SU-DHL-6 (cell line): ENCODE measurements around the gene SC5D.

Experiments
- H2AFZ ChIP-seq: fragments of 200-600 bp; sonication (generic); 2 replicates; pipeline ENCODE4 v1.6.1; 2014; ENCODE audit warnings: low read depth, mild to moderate bottlenecking, moderate library complexity, mixed read lengths, antibody characterized with exemption, low read length; ENCODE audit not compliant: severe bottlenecking
- H3F3A ChIP-seq: fragments of 200-600 bp; shearing (Covaris generic); 2 replicates; pipeline ENCODE4 v1.6.0; 2016; ENCODE audit warnings: antibody characterized with exemption, mild to moderate bottlenecking; ENCODE audit not compliant: insufficient read depth
- H3K27ac ChIP-seq: fragments of 200-600 bp; sonication (generic); 2 replicates; pipeline ENCODE4 v1.5.1; 2016; ENCODE audit warnings: low read depth, mild to moderate bottlenecking, low read length, moderate library complexity, mixed read lengths
- H3K27me3 ChIP-seq: fragments of 200-600 bp; sonication (generic), shearing (Covaris generic); 2 replicates; pipeline ENCODE4 v1.6.0; 2014; ENCODE audit warnings: mild to moderate bottlenecking, low read length
- H3K36me3 ChIP-seq: fragments of 200-600 bp; sonication (generic); 2 replicates; pipeline ENCODE4 v1.6.1; 2014; ENCODE audit warnings: mild to moderate bottlenecking, low read length, mixed read lengths
- H3K4me2 ChIP-seq: fragments of 300-600, 200-600 bp; shearing (Covaris generic), sonication (generic); 2 replicates; pipeline ENCODE4 v1.6.0; 2014; ENCODE audit warnings: low read length, low read depth, mild to moderate bottlenecking; ENCODE audit not compliant: poor library complexity, severe bottlenecking
- H3K4me3 ChIP-seq: fragments of 200-600 bp; sonication (generic); 2 replicates; pipeline ENCODE4 v1.5.1; 2014; ENCODE audit warnings: antibody characterized with exemption, low read length, mild to moderate bottlenecking, mixed read lengths; ENCODE audit not compliant: insufficient read depth, poor library complexity, severe bottlenecking
- H3K79me2 ChIP-seq: fragments of 200-600 bp; sonication (generic); 2 replicates; pipeline ENCODE4 v1.6.1; 2014; ENCODE audit warnings: mild to moderate bottlenecking, low read length, moderate library complexity; ENCODE audit not compliant: insufficient read depth
- H3K9ac ChIP-seq: fragments of 200-600 bp; sonication (generic); 2 replicates; pipeline ENCODE4 v1.7.0; 2014; ENCODE audit warnings: mild to moderate bottlenecking, low read length
- H3K9me2 ChIP-seq: fragments of 200-600 bp; sonication (generic); replicated peaks from 2 replicates; pipeline ENCODE4 v1.6.1; 2014; ENCODE audit warnings: low read length; ENCODE audit not compliant: insufficient read depth
- H3K9me3 ChIP-seq: fragments of 200-600 bp; sonication (generic); 2 replicates; pipeline ENCODE4 v1.6.1; 2014; ENCODE audit warnings: low read length, mixed read lengths; ENCODE audit not compliant: insufficient read depth
- H4K20me1 ChIP-seq: fragments of 200-600 bp; sonication (generic); 2 replicates; pipeline ENCODE4 v1.6.1; 2014; ENCODE audit warnings: low read depth, mild to moderate bottlenecking, antibody characterized with exemption, low read length, moderate library complexity, mixed read lengths
- CTCF ChIP-seq: fragments of 200-600 bp; sonication (generic); IDR thresholded peaks from one replicate; pipeline ENCODE4 v1.5.1; 2017; ENCODE audit warnings: antibody characterized with exemption, mild to moderate bottlenecking, low read length, moderate library complexity; ENCODE audit not compliant: insufficient read depth, poor library complexity, severe bottlenecking
- EZH2phosphoT487 ChIP-seq: fragments of 200-600 bp; sonication (generic), shearing (Covaris generic); conservative IDR thresholded peaks from 2 replicates; pipeline ENCODE4 v1.6.1; 2018; ENCODE audit warnings: mild to moderate bottlenecking, antibody characterized with exemption, low read length, moderate library complexity, mixed read lengths

Gene SC5D

GRCh38 chr11:121330614-121331435 lies 38.3 kb downstream of the SC5D start:
- Histone ChIP-seq H3F3A (peaks cover 16% of the 10 kb centered on the region), H4K20me1 (no peaks in the 10 kb centered on the region), H3K9me2 (no peaks in the 10 kb centered on the region), H3K36me3 (no peaks in the 10 kb centered on the region), H3K79me2 (no peaks in the 10 kb centered on the region), H3K27me3 (no peaks in the 10 kb centered on the region), H3K9me3 (no peaks in the 10 kb centered on the region), H3K4me3 (no peak overlapping the region), H3K4me2 (no peak overlapping the region), H2AFZ (no peak overlapping the region), H3K27ac (no peak overlapping the region), H3K9ac (no peak overlapping the region)
- TF ChIP-seq CTCF (no peak), EZH2phosphoT487 (no peak)

- H3K9me3 ChIP-seq: no peaks in the 10 kb centered on the region
- H3K27ac ChIP-seq: no peak overlapping the region
- H2AFZ ChIP-seq: no peak overlapping the region
- no peaks in the 10 kb centered on the region for H4K20me1 ChIP-seq
- no peak overlapping the region for H3K4me3 ChIP-seq
- no peak overlapping the region for H3K4me2 ChIP-seq
- no peak overlapping the region for H3K9ac ChIP-seq
- no peak for TF ChIP-seq CTCF
- no peak for TF ChIP-seq EZH2phosphoT487
- no peaks in the 10 kb centered on the region for H3F3A ChIP-seq
- H3K9me2 ChIP-seq: no peaks in the 10 kb centered on the region
- no peaks in the 10 kb centered on the region for H3K36me3 ChIP-seq
- H3K27me3 ChIP-seq: no peaks in the 10 kb centered on the region
- H3K79me2 ChIP-seq: no peaks in the 10 kb centered on the region
These were observed 42.6 kb downstream of the SC5D start for GRCh38 chr11:121334973-121335710.

- TF ChIP-seq EZH2phosphoT487: no peak
- no peak for TF ChIP-seq CTCF
- H4K20me1 ChIP-seq: no peaks in the 10 kb centered on the region
- no peaks in the 10 kb centered on the region for H3K9me2 ChIP-seq
- H3K27me3 ChIP-seq: no peaks in the 10 kb centered on the region
- no peaks in the 10 kb centered on the region for H3K79me2 ChIP-seq
- no peaks in the 10 kb centered on the region for H3F3A ChIP-seq
- no peak overlapping the region for H3K4me3 ChIP-seq
- no peak overlapping the region for H2AFZ ChIP-seq
- no peak overlapping the region for H3K4me2 ChIP-seq
- H3K36me3 ChIP-seq: no peaks in the 10 kb centered on the region
- no peaks in the 10 kb centered on the region for H3K9me3 ChIP-seq
- H3K27ac ChIP-seq: no peak overlapping the region
- no peak overlapping the region for H3K9ac ChIP-seq
These were observed 43.8 kb downstream of the SC5D start for GRCh38 chr11:121336279-121336937.
